NT2/D1 (cell line): Measurements from ENCODE around the gene ZNF674.

Experiments
- SUZ12 ChIP-seq: IDR thresholded peaks from 2 replicates; pipeline ENCODE4 v1.6.1; 2011; ENCODE audit not compliant: insufficient read length, insufficient read depth; ENCODE audit errors: extremely low read depth
- YY1 ChIP-seq: IDR thresholded peaks from 2 replicates; pipeline ENCODE4 v1.6.1; 2011; ENCODE audit not compliant: insufficient read length, insufficient read depth

DNA sequence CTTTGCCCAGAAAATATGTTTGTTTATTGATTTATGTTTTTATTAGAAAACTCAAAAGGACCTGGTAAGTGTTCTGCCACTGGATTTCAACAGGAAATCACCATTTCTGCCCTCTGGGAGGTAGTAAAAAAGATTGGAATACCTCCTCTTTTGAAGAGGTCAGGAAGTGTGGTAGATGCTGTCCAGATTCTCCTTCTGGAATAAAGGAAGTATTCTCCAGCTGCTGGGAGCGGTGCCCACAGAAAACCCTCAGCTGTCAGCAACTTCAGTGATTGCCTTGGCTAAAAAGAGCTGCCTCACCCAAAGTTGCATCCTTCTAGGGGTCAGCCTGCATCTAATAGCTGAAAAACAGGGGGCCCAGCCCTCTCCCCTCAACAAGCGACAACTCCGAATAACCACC lies 13.8 kb upstream of the ZNF674 start:
- TF ChIP-seq SUZ12 (no peak), YY1 (no peak)
